ENCODE measurements around the gene OR1A1.

GRCh38 chr17:3167574-3167973 lies 39.9 kb upstream of the OR1A1 start:
- TF ChIP-seq, protein P1, sequence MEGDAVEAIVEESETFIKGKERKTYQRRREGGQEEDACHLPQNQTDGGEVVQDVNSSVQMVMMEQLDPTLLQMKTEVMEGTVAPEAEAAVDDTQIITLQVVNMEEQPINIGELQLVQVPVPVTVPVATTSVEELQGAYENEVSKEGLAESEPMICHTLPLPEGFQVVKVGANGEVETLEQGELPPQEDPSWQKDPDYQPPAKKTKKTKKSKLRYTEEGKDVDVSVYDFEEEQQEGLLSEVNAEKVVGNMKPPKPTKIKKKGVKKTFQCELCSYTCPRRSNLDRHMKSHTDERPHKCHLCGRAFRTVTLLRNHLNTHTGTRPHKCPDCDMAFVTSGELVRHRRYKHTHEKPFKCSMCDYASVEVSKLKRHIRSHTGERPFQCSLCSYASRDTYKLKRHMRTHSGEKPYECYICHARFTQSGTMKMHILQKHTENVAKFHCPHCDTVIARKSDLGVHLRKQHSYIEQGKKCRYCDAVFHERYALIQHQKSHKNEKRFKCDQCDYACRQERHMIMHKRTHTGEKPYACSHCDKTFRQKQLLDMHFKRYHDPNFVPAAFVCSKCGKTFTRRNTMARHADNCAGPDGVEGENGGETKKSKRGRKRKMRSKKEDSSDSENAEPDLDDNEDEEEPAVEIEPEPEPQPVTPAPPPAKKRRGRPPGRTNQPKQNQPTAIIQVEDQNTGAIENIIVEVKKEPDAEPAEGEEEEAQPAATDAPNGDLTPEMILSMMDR (IDR thresholded peaks at IDR 0.05): no peak
- TF ChIP-seq POLR2AphosphoS5 (IDR thresholded peaks at IDR 0.05): no peak
- no peak for TF ChIP-seq POLR2A (IDR thresholded peaks at IDR 0.05)
